ENCODE results near the gene TMEM123.
"Not testable (repeated sequence)": the region's sequence is repeated elsewhere in the genome, so short reads cannot be mapped to it uniquely, and the experiment has no call there.

The TMEM123 gene

GRCh38 chr11:102391549-102392237 is 60.9 kb downstream of the TMEM123 start:
- DNase-seq, result no peak

- DNase-seq, result peak; percentile 49 to 81 (median 60)
Observed at GRCh38 chr11:102390667-102391465, 61.7 kb downstream of the TMEM123 start.

GRCh38 chr11:102389253-102389652 is 63.3 kb downstream of the TMEM123 start:
- DNase-seq, result no peak

GRCh38 chr11:102387043-102387781 is 65.4 kb downstream of the TMEM123 start:
- no peak for DNase-seq

- DNase-seq, result no peak
Observed at GRCh38 chr11:102386136-102386734, 66.3 kb downstream of the TMEM123 start.

GRCh38 chr11:102385085-102386007 is 67.2 kb downstream of the TMEM123 start:
- no peak for DNase-seq

GRCh38 chr11:102384419-102385079 is 68.0 kb downstream of the TMEM123 start:
- DNase-seq, result no peak

GRCh38 chr11:102383839-102384238 is 68.7 kb downstream of the TMEM123 start:
- no peak for DNase-seq

GRCh38 chr11:102382384-102382783 is 70.2 kb downstream of the TMEM123 start:
- DNase-seq, result no peak

- DNase-seq, result no peak
Observed at GRCh38 chr11:102378818-102379217, 73.7 kb downstream of the TMEM123 start.

GRCh38 chr11:102377891-102378290 is 74.7 kb downstream of the TMEM123 start:
- no peak for DNase-seq

GRCh38 chr11:102375720-102376399 is 76.7 kb downstream of the TMEM123 start:
- no peak for DNase-seq

GRCh38 chr11:102374633-102375424 is 77.7 kb downstream of the TMEM123 start:
- not testable (repeated sequence) for DNase-seq

- DNase-seq, result no peak
Observed at GRCh38 chr11:102368472-102368871, 84.1 kb downstream of the TMEM123 start.

- DNase-seq, result peak in 1 of 3 experiments; percentile 31
Observed at GRCh38 chr11:102367364-102367763, 85.2 kb downstream of the TMEM123 start.

GRCh38 chr11:102364991-102365390 is 87.6 kb downstream of the TMEM123 start:
- DNase-seq, result no peak

GRCh38 chr11:102361086-102362031 is 91.2 kb downstream of the TMEM123 start:
- no peak for DNase-seq

GRCh38 chr11:102360681-102361080 is 91.9 kb downstream of the TMEM123 start:
- no peak for DNase-seq

- no peak for DNase-seq
Observed at GRCh38 chr11:102359372-102359771, 93.2 kb downstream of the TMEM123 start.

Measured in NCI-H1417 (cell line).